Measurements from ENCODE around the gene SIK2.
"Not testable (repeated sequence)": the region's sequence is repeated elsewhere in the genome, so short reads cannot be mapped to it uniquely, and the experiment has no call there.

The SIK2 gene

GRCh38 chr11:111707039-111707690, 104.9 kb downstream of the SIK2 start:
- DNase-seq = no peak

GRCh38 chr11:111707691-111708067, 105.4 kb downstream of the SIK2 start:
- no peak for DNase-seq

GRCh38 chr11:111714522-111714921, 112.3 kb downstream of the SIK2 start:
- no peak for DNase-seq

- no peak for DNase-seq
These were observed 113.0 kb downstream of the SIK2 start for GRCh38 chr11:111715142-111715816.

GRCh38 chr11:111717660-111718059, 115.4 kb downstream of the SIK2 start:
- DNase-seq = not testable (repeated sequence)

- DNase-seq = no peak
These were observed 116.2 kb downstream of the SIK2 start for GRCh38 chr11:111718436-111718835.

GRCh38 chr11:111718859-111719258, 116.6 kb downstream of the SIK2 start:
- DNase-seq = no peak

- DNase-seq = no peak
These were observed 117.1 kb downstream of the SIK2 start for GRCh38 chr11:111719379-111719778.

- no peak for DNase-seq
These were observed 118.7 kb downstream of the SIK2 start for GRCh38 chr11:111720801-111721494.

GRCh38 chr11:111722501-111722900, 120.3 kb downstream of the SIK2 start:
- DNase-seq = no peak

- no peak for DNase-seq
These were observed 121.3 kb downstream of the SIK2 start for GRCh38 chr11:111723595-111723994.

GRCh38 chr11:111724615-111725129, 122.4 kb downstream of the SIK2 start:
- no peak for DNase-seq

- no peak for DNase-seq
These were observed 123.4 kb downstream of the SIK2 start for GRCh38 chr11:111725621-111726020.

GRCh38 chr11:111726301-111726713, 124.1 kb downstream of the SIK2 start:
- no peak for DNase-seq

GRCh38 chr11:111727431-111727830, 125.2 kb downstream of the SIK2 start:
- DNase-seq = no peak

GRCh38 chr11:111729071-111729830, 127.0 kb downstream of the SIK2 start:
- no peak for DNase-seq

- no peak for DNase-seq
These were observed 127.6 kb downstream of the SIK2 start for GRCh38 chr11:111729831-111730311.

GRCh38 chr11:111730871-111731591, 128.8 kb downstream of the SIK2 start:
- no peak for DNase-seq

GRCh38 chr11:111731821-111732220, 129.6 kb downstream of the SIK2 start:
- DNase-seq = no peak

- DNase-seq = no peak
These were observed 130.8 kb downstream of the SIK2 start for GRCh38 chr11:111733016-111733415.

- DNase-seq = no peak
These were observed 131.4 kb downstream of the SIK2 start for GRCh38 chr11:111733611-111734088.

Data from OCI-M1 (cell line).